ENCODE results near the gene MTFR1L. TPM values are rescaled to one million over a fixed set of nuclear protein-coding genes. Genes with fewer than 3 reads are reported as not detected.

MTFR1L gene
- total RNA-seq, 2 experiments from 2014 or later: 25.5 to 28.0 TPM

GRCh38 chr1:25785333-25786067 lies 34.3 kb upstream of the MTFR1L start:
- Mint-ChIP-seq H3K27ac (peak overlapping the region; percentile 47), H3K4me1 (ENCODE audit: low read depth) (peaks cover 8% of the 10 kb centered on the region), H3K36me3 (ENCODE audit: low read depth) (peaks cover 81% of the 10 kb centered on the region), H3K9me3 (no peaks in the 10 kb centered on the region), H3K4me3 (no peak overlapping the region), H3K27me3 (no peaks in the 10 kb centered on the region)
- H3K27ac ChIP-seq (ENCODE audit: low read depth in 1 of 2, low read length in 2 of 2): no peak overlapping the region
- intact Hi-C loops (cut with DNase I, micrococcal nuclease): no loop called here
- ChIA-PET CTCF (interaction anchor here (0.7 kb wide), 1 partner anchor 37 kb away, joined by 4 read pairs; no protein-coding TSS in a partner anchor), POLR2A (interaction anchor here (1.2 kb wide), 1 partner anchor 14 kb away, joined by 3 read pairs; no protein-coding TSS in a partner anchor)
- ATAC-seq (ENCODE audit: poor library complexity) (no peak), DNase-seq (no peak)
- H3K27me3 ChIP-seq (ENCODE audit: control insufficient read depth in 1 of 2, insufficient read depth in 2 of 2, low read length in 2 of 2): no peaks in the 10 kb centered on the region
- TF ChIP-seq, protein P1, sequence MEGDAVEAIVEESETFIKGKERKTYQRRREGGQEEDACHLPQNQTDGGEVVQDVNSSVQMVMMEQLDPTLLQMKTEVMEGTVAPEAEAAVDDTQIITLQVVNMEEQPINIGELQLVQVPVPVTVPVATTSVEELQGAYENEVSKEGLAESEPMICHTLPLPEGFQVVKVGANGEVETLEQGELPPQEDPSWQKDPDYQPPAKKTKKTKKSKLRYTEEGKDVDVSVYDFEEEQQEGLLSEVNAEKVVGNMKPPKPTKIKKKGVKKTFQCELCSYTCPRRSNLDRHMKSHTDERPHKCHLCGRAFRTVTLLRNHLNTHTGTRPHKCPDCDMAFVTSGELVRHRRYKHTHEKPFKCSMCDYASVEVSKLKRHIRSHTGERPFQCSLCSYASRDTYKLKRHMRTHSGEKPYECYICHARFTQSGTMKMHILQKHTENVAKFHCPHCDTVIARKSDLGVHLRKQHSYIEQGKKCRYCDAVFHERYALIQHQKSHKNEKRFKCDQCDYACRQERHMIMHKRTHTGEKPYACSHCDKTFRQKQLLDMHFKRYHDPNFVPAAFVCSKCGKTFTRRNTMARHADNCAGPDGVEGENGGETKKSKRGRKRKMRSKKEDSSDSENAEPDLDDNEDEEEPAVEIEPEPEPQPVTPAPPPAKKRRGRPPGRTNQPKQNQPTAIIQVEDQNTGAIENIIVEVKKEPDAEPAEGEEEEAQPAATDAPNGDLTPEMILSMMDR (IDR thresholded peaks at IDR 0.05): no peak
- H3K4me3 ChIP-seq (ENCODE audit: low read length): no peak overlapping the region
- H3K4me1 ChIP-seq (ENCODE audit: insufficient read depth, low read length): no peaks in the 10 kb centered on the region
- H3K9me3 ChIP-seq (ENCODE audit: control insufficient read depth in 1 of 2, insufficient read depth in 1 of 2, low read length in 2 of 2): no peaks in the 10 kb centered on the region
- peaks cover 66% of the 10 kb centered on the region for H3K36me3 ChIP-seq (ENCODE audit: insufficient read depth, low read length)

DNA sequence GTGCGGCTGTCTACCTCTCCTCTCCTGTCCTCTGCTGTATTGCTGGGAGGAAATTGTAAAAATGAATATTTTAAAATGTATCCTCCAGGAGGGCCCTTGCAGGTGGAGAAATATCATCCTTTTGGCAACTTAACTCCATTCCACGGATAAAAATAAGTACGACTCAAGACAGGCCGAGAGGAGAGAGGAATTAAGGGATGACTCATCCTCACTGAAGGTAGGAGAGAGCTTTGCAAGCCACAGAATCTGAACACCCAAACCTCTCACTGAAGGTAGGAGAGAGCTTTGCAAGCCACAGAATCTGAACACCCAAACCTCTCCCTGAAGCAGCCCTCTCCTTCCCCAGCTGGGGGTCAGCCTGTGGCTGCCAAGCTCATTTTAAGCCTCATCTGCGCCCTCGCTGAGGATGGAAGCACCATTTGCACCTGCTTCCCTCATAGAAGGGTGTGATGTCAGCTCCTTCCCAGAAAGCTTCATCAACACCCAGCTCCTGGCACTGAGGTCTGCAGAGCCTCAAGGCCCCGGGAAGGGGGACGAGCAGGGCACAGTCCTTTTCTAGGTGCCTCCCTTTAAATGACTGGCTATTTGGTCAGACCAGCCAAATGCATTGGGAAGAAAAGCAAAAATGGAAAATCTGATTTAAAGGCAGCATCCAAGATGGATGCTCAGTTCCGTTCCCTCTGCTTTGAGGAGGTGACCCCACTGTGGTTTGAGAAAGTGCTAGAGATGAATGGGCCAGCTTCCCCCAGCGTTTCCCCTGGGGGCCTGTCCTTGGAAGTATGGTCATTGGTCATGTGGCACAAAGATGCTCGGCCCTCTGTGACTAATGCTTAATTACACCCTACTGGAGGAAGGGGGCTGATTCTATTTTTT lies 32.6 kb upstream of the MTFR1L start:
- no peak for ATAC-seq (ENCODE audit: poor library complexity)

GRCh38 chr1:25787760-25788166 lies 32.0 kb upstream of the MTFR1L start:
- ATAC-seq (ENCODE audit: poor library complexity) (no peak), DNase-seq (no peak)
- Histone ChIP-seq H3K27me3 (ENCODE audit: control insufficient read depth in 1 of 2, insufficient read depth in 2 of 2, low read length in 2 of 2) (no peaks in the 10 kb centered on the region), H3K27ac (ENCODE audit: low read depth in 1 of 2, low read length in 2 of 2) (no peak overlapping the region), H3K9me3 (ENCODE audit: control insufficient read depth in 1 of 2, insufficient read depth in 1 of 2, low read length in 2 of 2) (no peaks in the 10 kb centered on the region), H3K4me1 (ENCODE audit: insufficient read depth, low read length) (no peaks in the 10 kb centered on the region), H3K4me3 (ENCODE audit: low read length) (no peak overlapping the region), H3K36me3 (ENCODE audit: insufficient read depth, low read length) (peaks cover 57% of the 10 kb centered on the region)
- ChIA-PET CTCF (interaction anchor here (0.9 to 2.5 kb wide), 2 partner anchors 8 to 179 kb away, joined by 3 to 6 read pairs; no protein-coding TSS in a partner anchor), POLR2A (interaction anchor here (0.6 to 2.8 kb wide), 3 partner anchors 13 to 210 kb away, joined by 3 to 12 read pairs (median 3); partner anchors contain the start of gene MTFR1L)
- Mint-ChIP-seq H3K36me3 (ENCODE audit: low read depth) (peaks cover 75% of the 10 kb centered on the region), H3K4me3 (no peak overlapping the region), H3K27me3 (no peaks in the 10 kb centered on the region), H3K4me1 (ENCODE audit: low read depth) (no peaks in the 10 kb centered on the region), H3K27ac (peak overlapping the region; percentile 39), H3K9me3 (no peaks in the 10 kb centered on the region)
- TF ChIP-seq, protein P1 (IDR thresholded peaks at IDR 0.05): no peak
- intact Hi-C loops (cut with DNase I, micrococcal nuclease): no loop called here

More for the DNA sequence above, 32.6 kb upstream of the MTFR1L start:
- peaks cover 5% of the 10 kb centered on the region for H3K4me1 Mint-ChIP-seq (ENCODE audit: low read depth)
- H3K9me3 Mint-ChIP-seq: no peaks in the 10 kb centered on the region
- H3K27me3 ChIP-seq (ENCODE audit: control insufficient read depth in 1 of 2, insufficient read depth in 2 of 2, low read length in 2 of 2): no peaks in the 10 kb centered on the region
- POLR2A ChIA-PET: interaction anchor here (0.6 to 2.8 kb wide), 5 partner anchors 9 to 210 kb away, joined by 3 to 12 read pairs (median 4); partner anchors contain the start of gene MTFR1L
- H3K36me3 Mint-ChIP-seq (ENCODE audit: low read depth): peaks cover 81% of the 10 kb centered on the region
- H3K27ac Mint-ChIP-seq: peak overlapping the region; percentile 30
- H3K36me3 ChIP-seq (ENCODE audit: insufficient read depth, low read length): peaks cover 61% of the 10 kb centered on the region
- peak overlapping the region in 1 of 2 donors; percentile 22 for H3K27ac ChIP-seq (ENCODE audit: low read depth in 1 of 2, low read length in 2 of 2)
- TF ChIP-seq, protein P1 (IDR thresholded peaks at IDR 0.05): no peak
- H3K4me3 ChIP-seq (ENCODE audit: low read length): no peak overlapping the region
- DNase-seq: no peak
- no peaks in the 10 kb centered on the region for H3K27me3 Mint-ChIP-seq
- intact Hi-C loops (cut with DNase I, micrococcal nuclease): no loop called here
- CTCF ChIA-PET: interaction anchor here (0.9 to 2.5 kb wide), 2 partner anchors 9 to 179 kb away, joined by 3 to 6 read pairs; no protein-coding TSS in a partner anchor
- H3K4me1 ChIP-seq (ENCODE audit: insufficient read depth, low read length): no peaks in the 10 kb centered on the region
- H3K4me3 Mint-ChIP-seq: no peak overlapping the region
- no peaks in the 10 kb centered on the region for H3K9me3 ChIP-seq (ENCODE audit: control insufficient read depth in 1 of 2, insufficient read depth in 1 of 2, low read length in 2 of 2)

Data from CD4-positive, alpha-beta T cell (primary cell).